OCI-LY7 (cell line): Measurements from ENCODE around the gene NUP62.
"Not testable (repeated sequence)": the region's sequence is repeated elsewhere in the genome, so short reads cannot be mapped to it uniquely, and the experiment has no call there.

Experiments
- CTCF ChIP-seq: fragments of 200-600 bp; sonication (generic); conservative IDR thresholded peaks from 2 replicates; pipeline ENCODE4 v1.5.1; 2014; ENCODE audit warnings: mild to moderate bottlenecking, antibody characterized with exemption, low read length, moderate library complexity, mixed read lengths
- EZH2phosphoT487 ChIP-seq: fragments of 200-600 bp; sonication (generic); IDR thresholded peaks from 2 replicates; pipeline ENCODE4 v1.6.1; 2018; ENCODE audit warnings: low read depth, borderline replicate concordance, mild to moderate bottlenecking, mixed run types, antibody characterized with exemption, low read length, moderate library complexity, mixed read lengths

DNA sequence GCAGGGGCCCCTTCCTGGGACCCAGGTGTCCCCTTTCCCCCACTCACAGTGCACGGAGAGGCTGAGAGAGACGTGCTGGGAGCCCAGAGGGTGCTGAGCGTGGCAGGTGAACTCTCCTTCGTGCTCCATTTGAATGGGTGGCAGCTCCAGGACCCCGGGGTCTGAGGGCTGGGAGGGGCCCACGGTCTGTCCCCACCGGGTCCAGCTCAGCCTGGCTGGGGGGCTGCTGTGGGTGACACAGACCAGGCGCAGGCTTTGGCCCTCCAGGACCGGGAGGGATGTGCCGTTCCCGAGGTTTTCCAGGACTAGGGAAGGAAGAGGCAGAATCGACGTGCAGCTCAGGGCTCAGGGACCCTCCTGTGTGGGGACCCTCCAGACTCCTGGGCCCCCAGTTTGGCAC lies 29.3 kb upstream of the NUP62 start:
- not testable (repeated sequence) for TF ChIP-seq CTCF, EZH2phosphoT487
